Stimulated activated CD4-positive, alpha-beta T cell treated with anti-CD3 and anti-CD28 coated beads, Interleukin-12 subunit alpha, Interleukin-12 subunit beta, amount 100 ng/mL, for 24 hours (primary cell): ENCODE results near the gene SMIM9.
"Not testable (repeated sequence)": the region's sequence is repeated elsewhere in the genome, so short reads cannot be mapped to it uniquely, and the experiment has no call there.

Experiments used
- DNase-seq, 2 experiments: peaks; one replicate each; pipeline ENCODE4 v3.0.0-alpha.2; 2020; ENCODE audit warnings: low read depth in 2 of 2

The SMIM9 gene

DNA sequence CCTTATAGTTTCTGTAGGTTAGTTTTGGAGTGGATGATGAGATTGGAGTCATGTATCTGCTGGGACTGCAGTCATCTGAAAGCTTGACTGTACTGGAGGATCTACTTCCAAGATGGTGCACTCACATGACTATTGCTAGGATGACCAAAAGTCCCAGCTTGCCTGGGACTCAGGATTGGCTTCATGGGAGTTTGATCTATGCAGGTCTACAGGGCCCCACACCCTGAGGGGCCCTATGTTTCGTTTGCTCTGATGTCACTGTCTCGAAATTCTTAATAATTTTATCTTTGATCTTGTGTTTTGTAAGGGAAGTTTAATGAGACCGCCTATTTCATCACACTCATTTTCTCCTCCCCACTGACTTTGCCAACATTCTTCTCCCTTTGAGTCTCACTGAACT lies at the start of gene SMIM9:
TSS of gene SMIM9 (minus strand) at position 101 of the 400 bp plus-strand sequence. CDS start 3,806 bp downstream, outside the sequence.
- no peak for DNase-seq

DNA sequence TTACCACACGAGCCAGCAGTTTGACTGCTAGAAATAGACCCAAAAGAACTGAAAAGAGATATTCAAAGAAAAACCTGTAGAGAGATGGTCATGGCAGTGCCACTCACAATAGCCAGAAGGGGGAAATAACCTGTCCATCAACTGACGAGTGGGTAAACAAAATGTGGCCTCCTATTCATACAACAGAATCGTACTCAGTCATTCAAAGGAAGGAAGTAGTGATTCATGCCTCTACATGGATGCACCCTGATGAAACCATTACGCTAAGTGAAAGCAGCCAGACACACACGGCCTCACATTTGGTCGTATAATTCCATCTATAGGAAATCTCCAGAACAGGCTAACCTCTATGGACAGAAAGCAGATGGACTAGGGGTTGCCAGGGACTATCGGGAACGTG lies 49.6 kb upstream of the SMIM9 start:
- not testable (repeated sequence) for DNase-seq

DNA sequence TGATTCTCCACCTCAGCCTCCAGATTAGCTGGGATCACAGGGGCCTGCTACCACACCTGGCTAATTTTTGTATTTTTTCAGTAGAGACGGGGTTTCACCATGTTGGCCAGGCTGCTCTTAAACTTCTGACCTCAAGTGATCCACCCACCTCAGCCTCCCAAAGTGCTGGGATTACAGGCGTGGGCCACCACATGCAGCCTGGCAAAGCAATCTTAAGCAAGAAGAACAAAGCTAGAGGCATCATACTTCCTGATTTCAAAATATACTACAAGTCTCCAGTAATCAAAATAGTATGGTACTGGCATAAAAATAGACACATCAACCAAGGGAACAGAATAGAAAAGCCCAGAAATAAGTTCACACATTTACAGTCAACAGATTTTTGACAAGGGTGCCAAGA lies 38.9 kb upstream of the SMIM9 start:
- DNase-seq = no peak

DNA sequence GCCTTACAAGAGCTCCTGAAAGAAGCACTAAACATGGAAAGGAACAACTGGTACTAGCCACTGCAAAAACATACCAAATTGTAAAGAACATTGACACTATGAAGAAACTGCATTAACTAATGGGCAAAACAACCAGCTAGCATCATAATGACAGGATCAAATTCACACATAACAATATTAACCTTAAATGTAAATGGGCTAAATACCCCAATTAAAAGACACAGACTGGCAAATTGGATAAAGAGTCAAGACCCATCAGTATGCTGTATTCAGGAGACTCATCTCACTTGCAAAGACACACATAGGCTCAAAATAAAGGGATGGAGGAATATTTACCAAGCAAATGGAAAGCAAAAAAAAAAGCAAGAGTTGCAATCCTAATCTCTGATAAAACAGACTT lies 34.1 kb upstream of the SMIM9 start:
- DNase-seq = not testable (repeated sequence)

DNA sequence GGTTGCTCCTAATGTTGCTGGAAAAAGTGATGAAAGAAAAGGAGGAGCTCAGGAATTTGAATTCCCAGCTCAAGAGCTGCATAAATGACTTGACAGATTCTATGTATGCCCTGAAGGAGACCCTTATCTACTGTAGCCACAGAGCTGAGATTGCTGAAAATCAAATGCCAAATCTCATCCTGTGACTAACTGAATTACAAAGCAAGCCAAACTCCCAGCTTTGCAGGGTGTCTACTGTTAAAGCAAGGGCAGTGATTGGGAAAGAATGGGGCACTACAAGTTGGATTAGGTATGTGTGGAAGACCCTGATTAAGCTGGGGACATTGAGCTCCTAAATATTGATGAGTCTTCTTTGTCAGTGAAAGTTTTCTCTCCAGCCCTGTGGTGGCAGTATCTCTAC lies 20.8 kb upstream of the SMIM9 start:
- no peak for DNase-seq

DNA sequence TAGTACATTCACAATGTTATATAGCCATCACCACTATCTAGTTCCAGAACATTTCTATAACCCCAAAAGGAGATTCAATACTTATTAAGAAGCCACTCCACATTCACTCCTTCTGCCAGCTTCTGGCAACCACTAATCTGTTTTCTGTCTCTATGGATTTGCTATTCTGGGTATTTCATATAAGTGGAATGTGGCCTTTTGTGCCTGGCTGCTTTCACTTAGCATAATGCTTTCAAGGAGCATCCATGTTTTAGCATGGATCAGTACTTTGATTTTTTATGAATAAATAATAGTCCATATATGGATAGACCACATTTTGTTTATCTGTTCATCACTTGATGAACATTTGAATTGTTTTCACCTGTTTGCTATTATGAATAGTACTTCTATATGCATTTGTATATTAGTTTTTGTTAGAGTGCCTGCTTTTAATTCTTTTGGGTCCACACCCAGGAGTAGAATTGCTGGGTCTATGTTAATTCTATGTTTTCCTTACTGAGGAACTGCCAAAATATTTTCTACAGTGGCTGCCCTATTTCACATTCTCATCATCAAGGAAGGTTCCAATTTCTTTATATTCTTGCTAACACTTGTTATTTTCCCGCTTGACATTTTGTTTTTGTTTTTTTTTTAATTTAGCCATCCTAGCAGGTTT lies 16.6 kb upstream of the SMIM9 start:
- DNase-seq = no peak

DNA sequence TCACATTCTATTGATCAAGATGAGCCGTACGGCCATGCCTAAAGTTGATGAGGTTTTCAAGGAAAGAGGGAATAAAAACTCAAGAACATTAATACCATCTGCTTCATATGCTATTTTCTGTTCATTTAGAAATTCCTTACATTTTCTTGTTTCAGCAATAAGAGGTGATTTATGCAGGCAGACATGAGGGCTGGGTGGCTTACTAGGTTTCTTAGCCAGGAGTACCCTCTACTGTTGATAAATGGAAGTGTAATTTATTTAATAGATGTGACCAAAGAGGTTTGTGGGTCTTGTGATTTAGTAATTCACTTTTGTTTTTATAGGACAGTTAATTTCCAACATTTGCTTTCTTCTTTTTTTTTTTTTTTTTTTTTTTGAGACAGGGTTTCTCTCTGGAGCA lies 6.4 kb upstream of the SMIM9 start:
- DNase-seq = no peak

DNA sequence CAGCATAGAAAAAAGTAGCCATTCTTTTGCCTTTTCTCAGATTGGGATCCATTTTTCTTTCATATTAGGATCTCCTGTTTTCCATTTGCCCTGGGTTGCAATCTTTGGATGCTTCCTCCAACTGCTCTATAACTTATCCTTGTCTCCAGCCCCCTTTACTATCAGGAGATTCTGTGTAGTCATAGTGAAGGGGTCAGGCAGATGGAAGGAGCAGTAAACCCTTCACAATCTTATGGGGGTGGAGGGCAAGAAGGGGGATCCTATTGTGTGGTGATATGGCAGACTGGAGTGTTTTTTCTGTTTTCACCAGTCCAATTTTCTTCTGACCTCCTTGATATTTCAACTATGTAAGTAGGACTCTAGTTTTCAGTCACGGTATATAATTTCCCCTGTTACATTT lies 1.7 kb upstream of the SMIM9 start:
- no peak for DNase-seq

DNA sequence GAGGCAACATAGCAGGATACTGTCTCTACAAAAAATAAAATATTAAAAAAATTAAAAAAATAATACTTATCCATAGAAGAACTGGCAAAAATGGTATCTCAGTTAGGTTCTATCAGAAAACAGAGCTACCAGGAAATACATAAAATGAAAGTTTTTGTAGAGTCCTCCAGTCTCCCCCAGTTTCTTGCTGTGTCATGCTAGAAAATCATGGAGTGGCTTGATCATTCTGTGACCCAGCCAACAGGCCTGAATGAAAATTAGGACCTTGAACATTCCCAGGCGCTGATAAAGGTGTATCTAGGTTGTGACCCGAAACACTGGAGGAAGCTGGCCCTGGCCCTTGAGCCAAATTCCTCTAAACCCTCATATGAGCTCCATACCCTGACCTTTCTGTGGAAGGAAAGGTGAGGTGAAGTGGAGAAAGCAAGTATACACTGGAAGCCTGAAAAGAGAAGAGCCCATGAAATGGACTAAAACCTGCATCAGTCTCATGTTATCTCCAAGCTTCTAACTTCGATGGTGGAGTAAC lies 652 bp downstream of the SMIM9 start:
- no peak for DNase-seq

DNA sequence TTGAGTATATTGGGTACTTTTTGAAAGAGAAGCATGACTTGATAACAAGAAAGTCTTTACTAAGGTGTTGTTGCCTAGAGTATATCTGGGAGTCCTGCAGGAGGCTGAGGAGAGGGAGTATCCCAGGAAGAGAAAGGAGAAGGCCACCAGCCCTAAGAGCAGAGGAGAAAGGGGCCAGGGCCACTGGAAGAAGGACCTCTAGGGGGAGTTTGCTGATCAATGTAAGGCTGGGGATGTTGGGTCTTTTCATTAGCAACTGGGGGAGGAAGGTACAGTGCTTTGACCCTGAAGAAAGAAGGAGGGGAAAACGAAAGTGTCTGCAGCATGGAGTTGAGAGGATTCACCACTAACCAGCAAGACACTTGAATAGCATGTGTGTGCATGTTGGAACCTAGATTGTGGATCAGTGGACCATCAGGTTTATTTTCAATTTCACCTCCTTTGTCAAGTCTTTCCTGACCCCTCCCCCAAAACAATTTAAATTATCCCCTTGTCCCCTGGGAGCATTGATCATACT lies 4.5 kb downstream of the SMIM9 start:
- DNase-seq = no peak

DNA sequence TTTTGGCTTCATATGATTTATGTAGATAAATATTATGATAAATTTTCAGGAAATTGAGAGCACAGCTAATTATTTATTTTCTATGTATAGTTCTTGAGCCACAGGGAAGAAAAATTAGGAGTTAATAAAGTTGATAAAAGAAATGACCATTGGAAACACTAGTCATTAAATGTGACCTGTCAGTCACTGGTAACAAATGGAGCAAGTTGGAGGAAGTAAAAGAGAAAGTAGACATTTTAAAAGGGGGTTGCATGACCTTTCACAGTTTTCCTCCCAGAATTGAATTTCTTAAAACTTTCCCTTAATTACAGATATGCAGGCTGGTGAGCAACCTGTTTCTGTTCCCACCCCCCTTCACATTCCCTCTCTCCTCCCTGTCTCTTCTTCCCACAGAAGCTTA lies 5.3 kb downstream of the SMIM9 start:
- DNase-seq = no peak

DNA sequence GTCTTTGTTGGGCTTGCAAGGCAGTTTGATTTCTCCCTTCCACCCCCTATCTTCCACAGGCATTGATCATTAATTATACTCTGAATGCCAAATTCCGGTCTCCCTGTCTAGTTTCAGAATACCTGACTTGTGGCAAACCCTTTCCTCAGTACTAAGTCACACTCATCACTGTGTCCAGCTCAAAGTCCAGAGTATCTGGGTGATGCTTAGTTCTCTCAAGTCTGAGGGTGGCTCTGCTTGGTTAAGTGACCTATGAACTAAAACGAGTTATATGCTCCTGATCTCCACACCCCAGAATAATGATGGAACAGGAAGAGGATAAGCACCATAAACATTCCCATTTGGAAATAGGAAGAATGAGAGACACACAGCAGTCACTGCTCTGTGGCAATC lies 6.5 kb downstream of the SMIM9 start:
- DNase-seq = no peak

DNA sequence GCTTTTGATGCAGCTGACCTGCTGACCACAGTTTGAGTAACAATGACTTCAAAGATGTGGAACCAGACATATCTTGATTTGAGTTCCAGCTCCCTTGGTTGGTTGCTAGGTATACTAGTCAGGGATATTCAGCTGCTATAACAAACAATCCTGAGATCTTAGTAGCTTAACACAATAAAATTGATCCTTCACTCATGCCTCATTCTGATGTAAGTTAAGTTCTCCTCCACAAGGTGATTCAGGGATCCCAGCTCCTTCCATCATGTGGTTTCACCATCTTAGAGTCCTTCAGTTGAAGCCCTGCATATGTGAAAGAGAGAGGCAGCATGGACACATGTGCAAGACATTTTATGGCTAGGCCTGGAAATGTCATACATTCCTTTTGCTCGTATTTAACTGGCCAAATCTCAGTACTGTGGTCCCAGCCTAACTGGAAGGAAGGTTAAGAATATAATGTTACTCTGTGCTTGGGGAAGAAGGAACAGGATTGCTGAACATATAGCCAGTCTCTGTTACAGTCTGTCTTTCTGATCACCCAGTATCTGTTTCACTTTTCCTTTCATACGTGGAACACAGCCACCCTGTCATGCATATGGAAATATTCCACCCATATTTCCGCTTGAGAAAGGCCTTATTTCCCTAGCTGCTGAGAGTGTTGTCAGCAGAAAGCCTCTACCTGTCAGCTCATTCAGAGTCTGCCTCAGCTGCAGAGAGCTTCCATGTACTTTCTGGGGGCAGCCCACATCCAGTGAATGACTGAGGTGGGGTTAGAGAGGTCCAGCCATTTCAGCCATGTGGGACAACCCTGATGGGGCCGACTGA lies 7.1 kb downstream of the SMIM9 start:
- DNase-seq = no peak

DNA sequence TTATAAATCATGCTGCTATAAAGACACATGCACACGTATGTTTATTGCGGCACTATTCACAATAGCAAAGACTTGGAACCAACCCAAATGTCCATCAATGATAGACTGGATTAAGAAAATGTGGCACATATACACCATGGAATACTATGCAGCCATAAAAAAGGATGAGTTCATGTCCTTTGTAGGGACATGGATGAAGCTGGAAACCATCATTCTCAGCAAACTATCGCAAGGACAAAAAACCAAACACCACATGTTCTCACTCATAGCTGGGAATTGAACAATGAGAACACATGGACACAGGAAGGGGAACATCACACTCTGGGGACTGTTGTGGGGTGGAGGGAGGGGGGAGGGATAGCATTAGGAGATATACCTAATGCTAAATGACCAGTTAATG lies 8.9 kb downstream of the SMIM9 start:
- DNase-seq = not testable (repeated sequence)

DNA sequence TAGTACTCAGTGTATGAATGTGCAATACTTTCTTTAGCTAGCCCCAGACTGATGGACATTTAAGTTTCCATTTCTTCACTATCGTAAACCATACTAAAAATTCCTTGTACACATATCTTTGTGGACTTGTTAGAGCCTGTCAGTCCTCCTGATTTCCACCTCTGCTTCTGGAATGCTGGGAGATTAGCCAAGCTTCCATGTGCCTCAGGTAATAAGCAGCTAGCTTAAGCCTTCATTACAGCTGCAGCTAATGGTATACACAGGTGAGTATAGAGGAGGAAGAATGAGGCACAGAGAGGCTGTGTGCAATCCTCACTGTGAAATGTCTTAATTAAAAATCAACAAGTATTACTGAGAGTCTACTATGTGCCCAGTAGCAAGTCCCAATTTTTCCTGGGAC lies 9.8 kb downstream of the SMIM9 start:
- no peak for DNase-seq

DNA sequence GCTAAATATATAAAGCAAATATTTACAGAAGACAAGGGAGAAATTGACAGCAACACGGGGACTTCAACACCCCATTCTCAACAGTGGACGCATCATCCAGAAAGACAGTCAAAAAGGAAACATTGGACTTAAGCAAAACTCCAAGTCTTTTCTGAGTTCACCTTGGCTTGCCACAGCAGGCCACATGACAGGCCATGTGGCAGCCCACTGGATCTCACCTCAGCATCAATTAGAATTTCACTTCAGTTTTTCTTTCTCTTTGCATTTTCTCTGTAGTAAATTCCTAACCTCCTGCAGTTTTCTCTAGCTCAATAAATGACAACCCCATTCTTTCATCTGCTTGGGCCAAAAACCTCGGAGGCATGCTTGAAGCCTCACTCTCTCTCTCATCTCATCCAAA lies 12.4 kb downstream of the SMIM9 start:
- no peak for DNase-seq

DNA sequence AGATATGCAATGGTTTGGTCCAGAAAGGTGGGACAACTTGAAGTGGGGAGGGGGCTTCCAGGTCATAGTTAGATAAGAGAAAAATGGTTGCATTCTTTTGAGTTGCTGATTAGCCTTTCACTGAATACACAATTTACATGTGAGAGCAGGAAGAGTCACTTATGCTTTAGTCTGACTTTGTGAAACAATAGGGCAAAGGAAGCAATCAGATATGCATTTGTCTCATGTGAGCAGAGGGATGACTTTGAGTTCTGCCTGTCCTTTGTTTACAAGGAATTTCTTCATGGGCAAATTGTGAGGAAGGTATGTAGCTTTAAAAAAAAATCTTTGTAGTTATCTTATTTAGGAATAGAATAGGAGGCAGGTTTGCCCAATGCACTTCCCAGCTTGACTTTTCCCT lies 12.9 kb downstream of the SMIM9 start:
- DNase-seq = no peak

DNA sequence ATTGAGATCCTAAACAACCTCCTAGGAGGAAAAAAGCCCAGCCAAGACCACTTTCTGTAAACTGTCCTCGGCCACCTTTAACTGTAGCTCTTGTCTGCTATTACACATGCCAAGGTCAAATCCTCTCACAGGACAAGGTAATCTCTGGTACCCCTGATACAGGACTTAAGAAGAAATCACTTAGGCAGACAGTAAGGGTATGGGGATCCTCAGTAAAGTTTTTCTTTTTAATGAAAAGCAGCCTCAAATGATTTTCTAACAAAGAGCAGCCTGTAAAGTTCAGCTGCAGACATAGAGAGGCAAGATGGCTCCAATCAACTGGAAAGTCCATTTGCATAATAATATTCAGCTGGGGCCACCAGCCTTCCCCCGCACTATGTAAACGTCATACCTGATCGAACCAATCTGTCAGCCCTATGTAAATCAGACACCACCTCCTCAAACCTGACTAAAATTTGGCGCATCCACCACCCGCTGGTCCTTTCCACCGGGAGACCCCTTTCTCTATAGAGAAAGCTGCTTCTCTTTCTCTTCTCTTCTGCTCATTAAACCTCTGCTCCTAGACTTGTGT lies 14.6 kb downstream of the SMIM9 start:
- DNase-seq = no peak

DNA sequence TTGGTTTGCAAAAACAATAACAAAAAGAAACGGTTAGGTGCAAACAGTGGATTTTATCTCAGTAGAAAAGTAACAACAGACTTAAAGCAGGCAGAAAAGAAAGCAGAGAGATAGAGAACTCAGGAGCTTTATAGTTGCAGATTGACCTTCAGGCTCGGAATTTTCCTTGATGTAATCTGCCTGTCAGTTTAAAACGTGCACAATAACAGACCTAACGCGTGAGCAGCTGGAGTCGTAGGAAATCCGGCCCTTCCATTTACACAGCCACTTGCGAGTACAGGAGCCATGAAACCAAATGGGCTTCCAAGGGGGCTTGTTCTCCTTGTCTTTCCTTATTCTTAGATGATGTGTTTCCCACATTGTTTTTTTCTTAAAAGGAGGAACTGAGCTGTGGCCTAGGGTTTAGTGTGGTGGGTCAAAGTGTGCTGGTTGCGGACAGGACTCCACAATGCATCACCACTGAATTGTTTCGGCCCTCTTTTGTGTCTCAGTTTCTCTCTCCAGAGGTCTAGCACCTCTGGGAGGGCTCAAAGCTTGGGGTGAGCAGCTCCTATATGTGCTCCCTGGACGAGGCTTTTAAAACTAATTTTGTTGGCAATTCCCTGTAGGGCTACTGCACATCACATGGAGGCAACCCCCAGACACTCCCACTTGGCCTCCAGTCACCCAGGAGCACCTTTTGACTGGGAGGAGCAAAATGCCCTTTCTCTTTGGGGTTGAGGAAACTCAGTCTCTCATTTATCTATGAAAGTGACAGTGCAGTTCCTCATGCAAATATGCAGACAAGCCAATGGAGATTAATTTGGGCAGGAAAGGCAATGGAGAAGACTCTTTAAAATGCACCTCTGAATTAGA lies 15.3 kb downstream of the SMIM9 start:
- no peak for DNase-seq

DNA sequence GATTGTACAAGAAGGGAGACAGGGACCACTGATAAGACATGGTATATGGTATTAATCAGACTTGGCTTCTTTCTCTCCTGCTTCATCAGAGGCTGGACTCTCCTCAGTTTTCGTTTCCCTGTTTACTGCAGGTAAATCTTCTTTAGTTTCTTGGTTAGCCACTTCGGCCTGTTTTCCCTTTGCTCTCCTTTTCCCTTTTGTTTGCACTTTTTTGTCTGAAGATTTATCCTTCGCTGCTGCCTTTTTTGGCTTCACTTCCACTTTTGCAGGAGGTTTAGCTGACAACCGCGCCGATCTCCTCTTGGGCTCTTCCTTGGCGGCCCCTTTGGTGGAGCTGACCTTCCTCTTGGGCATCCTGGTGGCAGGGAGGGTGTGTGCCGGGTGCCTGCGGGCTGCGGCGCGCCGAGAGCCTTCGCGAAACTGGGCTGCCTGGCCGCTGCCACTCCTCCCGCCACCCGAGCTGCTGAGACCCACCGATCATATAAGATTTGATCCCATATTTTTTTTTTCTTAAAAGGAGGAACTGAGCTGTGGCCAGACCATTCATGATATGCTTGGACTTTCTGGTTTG lies 17.3 kb downstream of the SMIM9 start:
- DNase-seq = not testable (repeated sequence)

DNA sequence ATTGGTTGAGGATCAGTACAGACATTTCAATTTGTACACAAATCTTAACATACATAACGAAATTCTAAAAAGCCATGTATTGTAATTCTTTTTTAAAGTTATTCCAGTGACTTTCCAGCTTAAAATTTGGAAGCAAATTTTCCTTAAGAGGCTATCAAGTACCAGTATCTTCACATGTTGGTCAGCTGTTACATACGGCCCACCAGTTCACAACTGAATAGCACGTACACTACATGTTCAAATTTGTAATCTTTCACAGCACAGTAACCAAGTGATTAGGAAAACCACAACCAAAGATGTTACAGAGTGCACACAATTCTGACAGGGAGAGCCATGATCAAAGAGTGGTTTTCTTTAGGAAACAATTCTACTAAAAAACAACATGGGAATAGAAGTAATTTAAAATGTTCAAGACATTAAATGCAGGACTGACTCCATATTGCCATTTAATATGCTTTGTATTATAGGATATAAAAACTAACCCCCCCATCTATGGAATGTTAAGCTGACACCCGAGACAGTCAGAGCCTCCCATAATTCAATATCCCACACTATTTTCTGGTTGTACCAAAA lies 18.1 kb downstream of the SMIM9 start:
- not testable (repeated sequence) for DNase-seq
